HepG2 (cell line): ENCODE results near the gene GCC1. TPM values are rescaled to one million over a fixed set of nuclear protein-coding genes. Genes with fewer than 3 reads are reported as not detected.

Source experiments
- DRAP1 ChIP-seq: IDR thresholded peaks from 2 replicates; pipeline ENCODE4 v1.6.1; 2016; ENCODE audit warnings: missing genetic modification reagents, missing compliant biosample characterization
- HIC2 ChIP-seq: sonication (generic); formaldehyde crosslinking; IDR thresholded peaks from 2 replicates; pipeline ENCODE4 v1.9.0; 2022; ENCODE audit warnings: low read depth, missing genetic modification reagents
- HNRNPLL ChIP-seq: fragments of 200-400 bp; formaldehyde crosslinking; IDR thresholded peaks from 2 replicates; pipeline ENCODE4 v1.6.1; 2017; ENCODE audit warnings: mild to moderate bottlenecking, low read depth, low read length; ENCODE audit not compliant: poor library complexity, severe bottlenecking
- HNRNPUL1 ChIP-seq: fragments of 200-400 bp; formaldehyde crosslinking; IDR thresholded peaks from 2 replicates; pipeline ENCODE4 v1.6.1; 2017; ENCODE audit warnings: low read depth, mild to moderate bottlenecking, low read length, moderate library complexity
- MZF1 ChIP-seq: sonication (generic); formaldehyde crosslinking; IDR thresholded peaks from 2 replicates; pipeline ENCODE4 v1.8.1; 2023; ENCODE audit warnings: mild to moderate bottlenecking, missing genetic modification reagents, borderline replicate concordance
- NFAT5 ChIP-seq: sonication (generic); formaldehyde crosslinking; IDR thresholded peaks from 2 replicates; pipeline ENCODE4 v1.4.0; 2020; ENCODE audit warnings: missing genetic modification reagents
- SIN3A ChIP-seq: IDR thresholded peaks from 2 replicates; pipeline ENCODE4 v1.6.1; 2011; ENCODE audit warnings: low read depth, mild to moderate bottlenecking, control low read depth, low read length, borderline replicate concordance
- TGIF2 ChIP-seq: IDR thresholded peaks from 2 replicates; pipeline ENCODE4 v1.6.1; 2016; ENCODE audit warnings: control low read depth, missing compliant biosample characterization
- XRCC5 ChIP-seq: fragments of 200-400 bp; formaldehyde crosslinking; optimal IDR thresholded peaks from 2 replicates; pipeline ENCODE3; 2017; ENCODE audit warnings: mild to moderate bottlenecking, low read length
- ZFP62 ChIP-seq: sonication (generic); formaldehyde crosslinking; IDR thresholded peaks from 2 replicates; pipeline ENCODE4 v1.4.0; 2020; ENCODE audit warnings: missing genetic modification reagents
- ZNF235 ChIP-seq: sonication (generic); formaldehyde crosslinking; IDR thresholded peaks from 2 replicates; pipeline ENCODE4 v1.8.1; 2023; ENCODE audit warnings: mild to moderate bottlenecking, missing genetic modification reagents, borderline replicate concordance
- ZNF264 ChIP-seq: sonication (generic); formaldehyde crosslinking; IDR thresholded peaks from 2 replicates; pipeline ENCODE4 v1.4.0; 2020; ENCODE audit warnings: missing genetic modification reagents
- ZNF572 ChIP-seq: sonication (generic); formaldehyde crosslinking; IDR thresholded peaks from 2 replicates; pipeline ENCODE4 v1.5.1; 2020; ENCODE audit warnings: mild to moderate bottlenecking, missing genetic modification reagents
- polyA plus RNA-seq, 8 experiments: library from polyadenylated mRNA; depleted of rRNA in 3 of 8; stranded (reverse) in 7 of 8; unstranded in 1 of 8; fragments of >200 nt; fragmentation: Illumina TruSeq in 4 of 8; extraction: Trizol in 4 of 8; gene quantifications; 2 replicates each; pipeline versions ENCODE4 v1.2.1 to v1.2.3, GENCODE V29; 2011 to 2016; ENCODE audit warnings: low read depth in 4 of 8, missing spikeins in 1 of 8, mixed read lengths in 1 of 8; ENCODE audit not compliant: insufficient read depth in 1 of 8
- total RNA-seq, 5 experiments: library from RNA; depleted of rRNA; stranded (reverse); fragments of >200 nt; fragmentation: Illumina TruSeq; extraction: Trizol; gene quantifications; 2 replicates each; pipeline ENCODE4 v1.2.3, GENCODE V29; 2016; ENCODE audit warnings: low read depth in 1 of 5
- TF ChIP-seq, protein P1 (sequence below): sonication (generic); IDR thresholded peaks from 2 replicates; pipeline ENCODE4 v1.6.1; 2016; ENCODE audit warnings: low read depth, borderline replicate concordance
- TF ChIP-seq, protein P2 (sequence below): sonication (generic); formaldehyde crosslinking; IDR thresholded peaks from 2 replicates; pipeline ENCODE4 v1.9.0; 2022; ENCODE audit warnings: missing genetic modification reagents, mild to moderate bottlenecking, borderline replicate concordance
- TF ChIP-seq, protein P3 (sequence below): sonication (generic); formaldehyde crosslinking; IDR thresholded peaks from 2 replicates; pipeline ENCODE4 v1.5.0; 2020; ENCODE audit warnings: mild to moderate bottlenecking, missing genetic modification reagents

The GCC1 gene
- total and polyA plus RNA-seq, 2 of the 13 experiments (the other 11 are each of a cell fraction or from before 2014, with no cell fraction given), result 2.5 to 15.3 TPM

- TF ChIP-seq NFAT5 (CRISPR knock-in tag), result no peak
- no peak for TF ChIP-seq SIN3A
- no peak for TF ChIP-seq ZNF235
- TF ChIP-seq MZF1, result no peak
- TF ChIP-seq, protein P1, sequence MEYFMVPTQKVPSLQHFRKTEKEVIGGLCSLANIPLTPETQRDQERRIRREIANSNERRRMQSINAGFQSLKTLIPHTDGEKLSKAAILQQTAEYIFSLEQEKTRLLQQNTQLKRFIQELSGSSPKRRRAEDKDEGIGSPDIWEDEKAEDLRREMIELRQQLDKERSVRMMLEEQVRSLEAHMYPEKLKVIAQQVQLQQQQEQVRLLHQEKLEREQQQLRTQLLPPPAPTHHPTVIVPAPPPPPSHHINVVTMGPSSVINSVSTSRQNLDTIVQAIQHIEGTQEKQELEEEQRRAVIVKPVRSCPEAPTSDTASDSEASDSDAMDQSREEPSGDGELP, result peak; percentile 51; the same call in 1 of the 2 replicates
- no peak for TF ChIP-seq ZFP62 (CRISPR knock-in tag)
- TF ChIP-seq, protein P2, sequence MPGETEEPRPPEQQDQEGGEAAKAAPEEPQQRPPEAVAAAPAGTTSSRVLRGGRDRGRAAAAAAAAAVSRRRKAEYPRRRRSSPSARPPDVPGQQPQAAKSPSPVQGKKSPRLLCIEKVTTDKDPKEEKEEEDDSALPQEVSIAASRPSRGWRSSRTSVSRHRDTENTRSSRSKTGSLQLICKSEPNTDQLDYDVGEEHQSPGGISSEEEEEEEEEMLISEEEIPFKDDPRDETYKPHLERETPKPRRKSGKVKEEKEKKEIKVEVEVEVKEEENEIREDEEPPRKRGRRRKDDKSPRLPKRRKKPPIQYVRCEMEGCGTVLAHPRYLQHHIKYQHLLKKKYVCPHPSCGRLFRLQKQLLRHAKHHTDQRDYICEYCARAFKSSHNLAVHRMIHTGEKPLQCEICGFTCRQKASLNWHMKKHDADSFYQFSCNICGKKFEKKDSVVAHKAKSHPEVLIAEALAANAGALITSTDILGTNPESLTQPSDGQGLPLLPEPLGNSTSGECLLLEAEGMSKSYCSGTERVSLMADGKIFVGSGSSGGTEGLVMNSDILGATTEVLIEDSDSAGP, result peak; percentile 57; the same call in 1 of the 2 replicates
- no peak for TF ChIP-seq XRCC5
- no peak for TF ChIP-seq ZNF572 (CRISPR knock-in tag)
- TF ChIP-seq ZNF264, result peak; percentile 63; the same call in 1 of the 2 replicates
- TF ChIP-seq HNRNPLL, result peak; percentile 60
- peak; percentile 45; the same call in 1 of the 2 replicates for TF ChIP-seq HIC2 (CRISPR knock-in tag)
- 0 out of 2 replicates have a peak, but pooled peaks have one; percentile 25 for TF ChIP-seq DRAP1 (CRISPR knock-in tag)
- TF ChIP-seq TGIF2 (CRISPR knock-in tag), result no peak
- TF ChIP-seq, protein P3, sequence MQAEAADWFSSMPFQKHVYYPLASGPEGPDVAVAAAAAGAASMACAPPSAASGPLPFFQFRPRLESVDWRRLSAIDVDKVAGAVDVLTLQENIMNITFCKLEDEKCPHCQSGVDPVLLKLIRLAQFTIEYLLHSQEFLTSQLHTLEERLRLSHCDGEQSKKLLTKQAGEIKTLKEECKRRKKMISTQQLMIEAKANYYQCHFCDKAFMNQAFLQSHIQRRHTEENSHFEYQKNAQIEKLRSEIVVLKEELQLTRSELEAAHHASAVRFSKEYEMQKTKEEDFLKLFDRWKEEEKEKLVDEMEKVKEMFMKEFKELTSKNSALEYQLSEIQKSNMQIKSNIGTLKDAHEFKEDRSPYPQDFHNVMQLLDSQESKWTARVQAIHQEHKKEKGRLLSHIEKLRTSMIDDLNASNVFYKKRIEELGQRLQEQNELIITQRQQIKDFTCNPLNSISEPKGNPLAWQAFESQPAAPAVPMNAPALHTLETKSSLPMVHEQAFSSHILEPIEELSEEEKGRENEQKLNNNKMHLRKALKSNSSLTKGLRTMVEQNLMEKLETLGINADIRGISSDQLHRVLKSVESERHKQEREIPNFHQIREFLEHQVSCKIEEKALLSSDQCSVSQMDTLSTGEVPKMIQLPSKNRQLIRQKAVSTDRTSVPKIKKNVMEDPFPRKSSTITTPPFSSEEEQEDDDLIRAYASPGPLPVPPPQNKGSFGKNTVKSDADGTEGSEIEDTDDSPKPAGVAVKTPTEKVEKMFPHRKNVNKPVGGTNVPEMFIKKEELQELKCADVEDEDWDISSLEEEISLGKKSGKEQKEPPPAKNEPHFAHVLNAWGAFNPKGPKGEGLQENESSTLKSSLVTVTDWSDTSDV (CRISPR knock-in tag), result no peak
- no peak for TF ChIP-seq HNRNPUL1
Measured at GRCh38 chr7:127582361-127582760, 3.0 kb downstream of the GCC1 start (continued).
